HepG2 (cell line): Measurements from ENCODE around the gene SLC4A9. TPM values are rescaled to one million over a fixed set of nuclear protein-coding genes. Genes with fewer than 3 reads are reported as not detected.

Source experiments
- ATAC-seq: fragments of 200-7000 bp; cut with Tn5 transposase; 3 replicates; pipeline ENCODE4 v1.9.1; 2020; ENCODE audit warnings: mild to moderate bottlenecking, moderate library complexity
- BruUV-seq: library from RNA; stranded (reverse); fragments of 400-500 nt; replicated peaks from 2 replicates; lab custom pipeline; 2021; lab: Mats Ljungman, UMichigan
- CTCF ChIA-PET: fragments of 300-600 bp; formaldehyde crosslinking; extraction: SDS; loops from one replicate; lab custom pipeline; 2021; ENCODE audit warnings: low total read pairs, inconsistent platforms, low intra/inter-chr PET ratio; lab: Yijun Ruan, JAX
- POLR2A ChIA-PET: fragments of 350-600 bp; sonication (Branson Sonifier 250); formaldehyde crosslinking; loops from one replicate; lab custom pipeline; 2020; ENCODE audit warnings: antibody characterized with exemption, inconsistent platforms; lab: Yijun Ruan, JAX
- DNase-seq: peaks from one replicate; pipeline ENCODE4 v3.0.0-alpha.2; 2015; ENCODE audit warnings: low spot score
- FAIRE-seq: peaks from 3 replicates; lab custom pipeline; 2011; peaks lifted over from hg19 to GRCh38; lab: Jason Lieb, UNC
- H2AFZ ChIP-seq: one replicate; pipeline ENCODE4 v1.6.1; 2011; ENCODE audit warnings: low read length, inconsistent platforms
- H3K27ac ChIP-seq: fragments of 300-600 bp; 3 replicates; pipeline ENCODE4 v1.8.0; 2011; ENCODE audit warnings: mixed run types, mild to moderate bottlenecking, mixed read lengths, low read length, inconsistent platforms; ENCODE audit not compliant: insufficient read depth; ENCODE audit errors: extremely low read length
- H3K27me3 ChIP-seq, 2 experiments: fragments of 200-600 bp in 1 of 2; 2 replicates in 1 of 2; 3 replicates in 1 of 2; pipeline versions ENCODE4 v1.6.0 to v1.8.0; 2011; ENCODE audit warnings: low read length in 2 of 2, mild to moderate bottlenecking in 2 of 2, moderate library complexity in 2 of 2, inconsistent platforms in 1 of 2; ENCODE audit not compliant: insufficient read depth in 2 of 2, control insufficient read depth in 1 of 2
- H3K36me3 ChIP-seq, 2 experiments: fragments of 200-600 bp in 1 of 2; replicated peaks in 1 of 2; 2 replicates in 1 of 2; 3 replicates in 1 of 2; pipeline versions ENCODE4 v1.5.1 to v1.8.0; 2011; ENCODE audit warnings: low read length in 2 of 2, inconsistent platforms in 1 of 2; ENCODE audit not compliant: insufficient read depth in 2 of 2, control insufficient read depth in 1 of 2
- H3K4me1 ChIP-seq: 2 replicates; pipeline ENCODE4 v1.5.1; 2012; ENCODE audit warnings: low read length, inconsistent platforms; ENCODE audit not compliant: insufficient read depth
- H3K4me2 ChIP-seq: 2 replicates; pipeline ENCODE4 v1.6.0; 2011; ENCODE audit warnings: low read depth, low read length, inconsistent platforms
- H3K4me3 ChIP-seq, 3 experiments: fragments of 200-600 bp in 1 of 3; sonication (generic), shearing (Covaris generic) in 1 of 3; replicated peaks in 1 of 3; 2 replicates each; pipeline ENCODE4 v1.5.1; 2011 to 2016; ENCODE audit warnings: low read length in 3 of 3, inconsistent platforms in 2 of 3, low read depth in 2 of 3, mild to moderate bottlenecking in 2 of 3, control low read depth in 1 of 3, mixed read lengths in 1 of 3; ENCODE audit not compliant: insufficient read depth in 1 of 3
- H3K79me2 ChIP-seq: one replicate; pipeline ENCODE4 v1.6.1; 2011; ENCODE audit warnings: low read length, inconsistent platforms; ENCODE audit not compliant: insufficient read depth
- H3K9ac ChIP-seq: 2 replicates; pipeline ENCODE4 v1.6.0; 2011; ENCODE audit warnings: mild to moderate bottlenecking, low read depth, low read length, inconsistent platforms; ENCODE audit not compliant: insufficient read depth
- H3K9me3 ChIP-seq: 2 replicates; pipeline ENCODE4 v1.5.1; 2012; ENCODE audit warnings: mild to moderate bottlenecking, low read length
- H4K20me1 ChIP-seq: 2 replicates; pipeline ENCODE4 v1.6.0; 2011; ENCODE audit warnings: inconsistent platforms, mild to moderate bottlenecking, low read length, moderate library complexity; ENCODE audit not compliant: insufficient read depth
- ARID5B ChIP-seq: IDR thresholded peaks from 2 replicates; pipeline ENCODE4 v1.4.0; 2020; ENCODE audit warnings: mild to moderate bottlenecking, missing genetic modification reagents
- ATF1 ChIP-seq: IDR thresholded peaks from 2 replicates; pipeline ENCODE4 v1.6.1; 2016; ENCODE audit warnings: mild to moderate bottlenecking, control low read depth
- BCL6 ChIP-seq: IDR thresholded peaks from 2 replicates; pipeline ENCODE4 v1.6.1; 2016; ENCODE audit warnings: missing genetic modification reagents, missing compliant biosample characterization
- DPF2 ChIP-seq: sonication (generic); formaldehyde crosslinking; IDR thresholded peaks from 2 replicates; pipeline ENCODE4 v1.4.0; 2020; ENCODE audit warnings: mild to moderate bottlenecking, low read depth, missing genetic modification reagents, borderline replicate concordance
- ELF3 ChIP-seq: IDR thresholded peaks from 2 replicates; pipeline ENCODE4 v1.6.1; 2016; ENCODE audit warnings: missing genetic modification reagents, missing compliant biosample characterization
- ETV5 ChIP-seq: IDR thresholded peaks from 2 replicates; pipeline ENCODE4 v1.6.1; 2018; ENCODE audit warnings: missing biosample characterization, missing genetic modification reagents, inconsistent platforms, borderline replicate concordance
- HDAC2 ChIP-seq: sonication (generic); formaldehyde crosslinking; IDR thresholded peaks from 2 replicates; pipeline ENCODE4 v1.4.0; 2020; ENCODE audit warnings: missing genetic modification reagents
- PBX3 ChIP-seq: sonication (generic); formaldehyde crosslinking; IDR thresholded peaks from 2 replicates; pipeline ENCODE4 v1.8.1; 2023; ENCODE audit warnings: missing genetic modification reagents, inconsistent platforms, borderline replicate concordance
- PITX1 ChIP-seq: sonication (generic); formaldehyde crosslinking; IDR thresholded peaks from 2 replicates; pipeline ENCODE4 v1.5.1; 2020; ENCODE audit warnings: mild to moderate bottlenecking, missing genetic modification reagents
- RERE ChIP-seq: IDR thresholded peaks from 2 replicates; pipeline ENCODE4 v1.6.1; 2016; ENCODE audit warnings: low read depth, missing genetic modification reagents, missing compliant biosample characterization
- SAP130 ChIP-seq: IDR thresholded peaks from 2 replicates; pipeline ENCODE4 v1.6.1; 2016; ENCODE audit warnings: low read depth
- SP5 ChIP-seq: IDR thresholded peaks from 2 replicates; pipeline ENCODE4 v1.6.1; 2016; ENCODE audit warnings: low read depth, borderline replicate concordance
- YEATS2 ChIP-seq: sonication (generic); formaldehyde crosslinking; IDR thresholded peaks from 2 replicates; pipeline ENCODE4 v1.4.0; 2020; ENCODE audit warnings: missing genetic modification reagents, borderline replicate concordance
- ZNF24 ChIP-seq: fragments of 450-650 bp; IDR thresholded peaks from 2 replicates; pipeline ENCODE4 v1.6.1; 2017; ENCODE audit warnings: antibody characterized with exemption, mild to moderate bottlenecking
- ZNF644 ChIP-seq: IDR thresholded peaks from 2 replicates; pipeline ENCODE4 v1.6.1; 2016; ENCODE audit warnings: low read depth
- whole genome bisulfite sequencing: methylation state at CpG from one replicate; pipeline ENCODE4 v1.1.6; 2017; ENCODE audit warnings: low lambda C conversion rate; 5-methylcytosine and 5-hydroxymethylcytosine counted together
- in situ Hi-C: cut with HindIII; loops from 2 replicates; pipeline ENCODE4 v1.10.0; 2017; ENCODE audit warnings: low pct_unique_long_range_greater_than_20kb; ENCODE audit not compliant: extremely low pct_ligation_motif_present
- intact Hi-C: fragments of 100-400 bp; cut with micrococcal nuclease; formaldehyde crosslinking; loops from one replicate; pipeline ENCODE4 v1.10.0; 2022; ENCODE audit not compliant: unreplicated experiment
- polyA plus RNA-seq, 8 experiments: library from polyadenylated mRNA; depleted of rRNA in 3 of 8; stranded (reverse) in 7 of 8; unstranded in 1 of 8; fragments of >200 nt; fragmentation: Illumina TruSeq in 4 of 8; extraction: Trizol in 4 of 8; gene quantifications; 2 replicates each; pipeline versions ENCODE4 v1.2.1 to v1.2.3, GENCODE V29; 2011 to 2016; ENCODE audit warnings: low read depth in 4 of 8, missing spikeins in 1 of 8, mixed read lengths in 1 of 8; ENCODE audit not compliant: insufficient read depth in 1 of 8
- total RNA-seq, 5 experiments: library from RNA; depleted of rRNA; stranded (reverse); fragments of >200 nt; fragmentation: Illumina TruSeq; extraction: Trizol; gene quantifications; 2 replicates each; pipeline ENCODE4 v1.2.3, GENCODE V29; 2016; ENCODE audit warnings: low read depth in 1 of 5

The SLC4A9 gene
- total and polyA plus RNA-seq, 2 of the 13 experiments (the other 11 are each of a cell fraction or from before 2014, with no cell fraction given), result not detected

- peak; percentile 79 for DNase-seq
- no TSS peak for BruUV-seq
- Histone ChIP-seq H3K79me2 (no peaks in the 10 kb centered on the region), H3K27ac (no peak overlapping the region), H3K36me3 (no peaks in the 10 kb centered on the region), H3K4me1 (peaks cover 76% of the 10 kb centered on the region), H3K9ac (no peak overlapping the region), H4K20me1 (no peaks in the 10 kb centered on the region), H3K27me3 (no peaks in the 10 kb centered on the region), H3K9me3 (no peaks in the 10 kb centered on the region), H2AFZ (no peak overlapping the region), H3K4me2 (peak overlapping the region; percentile 58), H3K4me3 (no peak overlapping the region; a peak in 1 of 6 replicates)
- ChIA-PET CTCF (no interaction called here), POLR2A (interaction anchor here (0.6 to 3.3 kb wide), 4 partner anchors 18 to 1716 kb away, joined by 3 to 19 read pairs (median 5); partner anchors contain the start of genes HBEGF and PFDN1)
- intact Hi-C loops (no loop called here), in situ Hi-C loops (no loop called here)
- 3% methylated on average over 2 of the region's 2 CpGs for WGBS
- FAIRE-seq, result peak; percentile 63
- ATAC-seq, result peak; percentile 18
- TF ChIP-seq BCL6 (CRISPR knock-in tag), result 0 out of 2 replicates have a peak, but pooled peaks have one; percentile 11
- peak; percentile 42; the same call in 1 of the 2 replicates for TF ChIP-seq HDAC2 (CRISPR knock-in tag)
- 0 out of 2 replicates have a peak, but pooled peaks have one; percentile 34 for TF ChIP-seq ZNF24
- no peak for TF ChIP-seq ELF3 (CRISPR knock-in tag)
- 0 out of 2 replicates have a peak, but pooled peaks have one; percentile 16 for TF ChIP-seq ARID5B (CRISPR knock-in tag)
- TF ChIP-seq ATF1 (CRISPR knock-in tag), result no peak
- 0 out of 2 replicates have a peak, but pooled peaks have one; percentile 12 for TF ChIP-seq SAP130
- TF ChIP-seq ZNF644 (CRISPR knock-in tag), result no peak
- TF ChIP-seq DPF2 (CRISPR knock-in tag), result no peak
- TF ChIP-seq PBX3, result no peak
- TF ChIP-seq SP5 (CRISPR knock-in tag), result no peak
- peak; percentile 58 for TF ChIP-seq PITX1 (CRISPR knock-in tag)
- no peak for TF ChIP-seq YEATS2 (CRISPR knock-in tag)
- peak; percentile 59; the same call in 1 of the 2 replicates for TF ChIP-seq ETV5
- TF ChIP-seq RERE (CRISPR knock-in tag), result no peak
These were observed 32.4 kb upstream of the SLC4A9 start for GRCh38 chr5:140327589-140327988.
